Endodermal cell (in vitro differentiated cells): ENCODE measurements around the gene AFF3. TPM values are rescaled to one million over a fixed set of nuclear protein-coding genes. Genes with fewer than 3 reads are reported as not detected.

Experiments
- DNase-seq: peaks from one replicate; pipeline ENCODE4 v3.0.0-alpha.2; 2017
- H3K27ac ChIP-seq: 2 replicates; pipeline ENCODE4 v1.5.1; 2013; ENCODE audit warnings: mild to moderate bottlenecking, low read depth, low read length, moderate library complexity
- H3K27me3 ChIP-seq: 2 replicates; pipeline ENCODE4 v1.6.1; 2013; ENCODE audit warnings: mild to moderate bottlenecking, low read length, moderate library complexity; ENCODE audit not compliant: insufficient read depth, control insufficient read depth, poor library complexity, severe bottlenecking
- H3K36me3 ChIP-seq: 2 replicates; pipeline ENCODE4 v1.7.0; 2013; ENCODE audit warnings: mild to moderate bottlenecking, low read length, moderate library complexity; ENCODE audit not compliant: control insufficient read depth, insufficient read depth
- H3K4me1 ChIP-seq: one replicate; pipeline ENCODE4 v1.7.0; 2013; ENCODE audit warnings: low read length; ENCODE audit not compliant: control insufficient read depth, insufficient read depth
- H3K4me3 ChIP-seq: 2 replicates; pipeline ENCODE4 v1.5.1; 2013; ENCODE audit warnings: mild to moderate bottlenecking, low read length, moderate library complexity
- H3K9ac ChIP-seq: 2 replicates; pipeline ENCODE4 v1.6.1; 2013; ENCODE audit warnings: mild to moderate bottlenecking, low read length, moderate library complexity; ENCODE audit not compliant: poor library complexity, severe bottlenecking; ENCODE audit errors: extremely low read depth
- H3K9me3 ChIP-seq: 2 replicates; pipeline ENCODE4 v1.6.1; 2013; ENCODE audit warnings: mild to moderate bottlenecking, low read length, moderate library complexity; ENCODE audit not compliant: control insufficient read depth
- H3K27ac Mint-ChIP-seq: 2 replicates; pipeline ENCODE4 v1.8.0; 2020; ENCODE audit warnings: mixed read lengths
- H3K27me3 Mint-ChIP-seq: 2 replicates; pipeline ENCODE4 v1.8.0; 2021; ENCODE audit warnings: mild to moderate bottlenecking, mixed read lengths; ENCODE audit not compliant: insufficient read depth
- H3K36me3 Mint-ChIP-seq: 2 replicates; pipeline ENCODE4 v1.8.0; 2020; ENCODE audit warnings: low read depth, mixed read lengths
- H3K4me1 Mint-ChIP-seq: 2 replicates; pipeline ENCODE4 v1.8.0; 2020; ENCODE audit warnings: mixed read lengths
- H3K4me3 Mint-ChIP-seq: 2 replicates; pipeline ENCODE4 v1.8.0; 2020; ENCODE audit warnings: mild to moderate bottlenecking, moderate library complexity, mixed read lengths
- H3K9me3 Mint-ChIP-seq: 2 replicates; pipeline ENCODE4 v1.8.0; 2020; ENCODE audit warnings: mild to moderate bottlenecking, mixed read lengths
- CTCF ChIP-seq: fragments of 200-600 bp; sonication (generic); conservative IDR thresholded peaks from 2 replicates; pipeline ENCODE4 v1.5.0; 2021; ENCODE audit warnings: antibody characterized with exemption, mild to moderate bottlenecking
- WGBS, 2 experiments: methylation state at CpG; one replicate each; pipeline versions ENCODE4 v1.1.5 to v1.1.7; 2013; ENCODE audit warnings: missing lambda C conversion rate in 2 of 2, mixed read lengths in 1 of 2; ENCODE audit not compliant: insufficient coverage in 1 of 2, insufficient read length in 1 of 2; 5-methylcytosine and 5-hydroxymethylcytosine counted together
- total RNA-seq, 2 donors: library from RNA; stranded (reverse); fragmentation: NEBNext Ultra II Directional in 1 of 2; extraction: Animal tissue kit (Norgen Biotek cat#: 25700) in 1 of 2; gene quantifications; 2 replicates in 1 of 2; 3 replicates in 1 of 2; pipeline ENCODE4 v1.2.1, GENCODE V29; 2021

The AFF3 gene
- total RNA-seq, 2 donors from 2014 or later, result 0.62 to 0.73 TPM

- TF ChIP-seq CTCF, result no peak
- no peaks in the 10 kb centered on the region for H3K36me3 Mint-ChIP-seq
- no peaks in the 10 kb centered on the region for H3K4me1 Mint-ChIP-seq
- DNase-seq, result no peak
- no peak overlapping the region for H3K27ac ChIP-seq
- no peak overlapping the region for H3K9ac ChIP-seq
- H3K9me3 ChIP-seq, result no peaks in the 10 kb centered on the region
- no peaks in the 10 kb centered on the region for H3K36me3 ChIP-seq
- no peak overlapping the region for H3K4me3 ChIP-seq
- no peaks in the 10 kb centered on the region for H3K9me3 Mint-ChIP-seq
- 94 to 100% methylated on average over 2 to 3 of the region's 3 CpGs for WGBS, 2 experiments
- no peak overlapping the region for H3K27ac Mint-ChIP-seq
- H3K4me3 Mint-ChIP-seq, result no peak overlapping the region
- peaks cover 71% of the 10 kb centered on the region for H3K27me3 ChIP-seq
- H3K27me3 Mint-ChIP-seq, result peaks cover 73% of the 10 kb centered on the region
- H3K4me1 ChIP-seq, result no peaks in the 10 kb centered on the region
Measured at GRCh38 chr2:100140582-100140981, 1.8 kb downstream of the AFF3 start.

GRCh38 chr2:100137866-100138570, 4.4 kb downstream of the AFF3 start:
- no peak for TF ChIP-seq CTCF
- 96 to 100% methylated on average over 1 to 5 of the region's 5 CpGs for WGBS, 2 experiments
- Histone ChIP-seq H3K9ac (no peak overlapping the region), H3K27me3 (peaks cover 71% of the 10 kb centered on the region), H3K27ac (no peak overlapping the region), H3K9me3 (no peaks in the 10 kb centered on the region), H3K36me3 (no peaks in the 10 kb centered on the region), H3K4me1 (no peaks in the 10 kb centered on the region), H3K4me3 (no peak overlapping the region)
- no peaks in the 10 kb centered on the region for H3K36me3 Mint-ChIP-seq
- H3K27me3 Mint-ChIP-seq, result peaks cover 58% of the 10 kb centered on the region
- no peak overlapping the region for H3K4me3 Mint-ChIP-seq
- H3K27ac Mint-ChIP-seq, result no peak overlapping the region
- no peaks in the 10 kb centered on the region for H3K9me3 Mint-ChIP-seq
- no peak for DNase-seq
- no peaks in the 10 kb centered on the region for H3K4me1 Mint-ChIP-seq

- WGBS, 2 experiments, result 67 to 90% methylated on average over 3 to 5 of the region's 5 CpGs
- H3K27ac ChIP-seq, result no peak overlapping the region
- no peaks in the 10 kb centered on the region for H3K36me3 ChIP-seq
- Mint-ChIP-seq H3K9me3 (no peaks in the 10 kb centered on the region), H3K4me3 (no peak overlapping the region), H3K27ac (no peak overlapping the region), H3K4me1 (no peaks in the 10 kb centered on the region), H3K27me3 (peaks cover 54% of the 10 kb centered on the region), H3K36me3 (no peaks in the 10 kb centered on the region)
- H3K9ac ChIP-seq, result no peak overlapping the region
- peaks cover 69% of the 10 kb centered on the region for H3K27me3 ChIP-seq
- no peak for TF ChIP-seq CTCF
- no peak overlapping the region for H3K4me3 ChIP-seq
- H3K9me3 ChIP-seq, result no peaks in the 10 kb centered on the region
- no peaks in the 10 kb centered on the region for H3K4me1 ChIP-seq
- DNase-seq, result peak; percentile 10
Measured at GRCh38 chr2:100137318-100137717, 5.1 kb downstream of the AFF3 start.
